ENCODE results near the gene TAOK1.

TAOK1 gene

DNA sequence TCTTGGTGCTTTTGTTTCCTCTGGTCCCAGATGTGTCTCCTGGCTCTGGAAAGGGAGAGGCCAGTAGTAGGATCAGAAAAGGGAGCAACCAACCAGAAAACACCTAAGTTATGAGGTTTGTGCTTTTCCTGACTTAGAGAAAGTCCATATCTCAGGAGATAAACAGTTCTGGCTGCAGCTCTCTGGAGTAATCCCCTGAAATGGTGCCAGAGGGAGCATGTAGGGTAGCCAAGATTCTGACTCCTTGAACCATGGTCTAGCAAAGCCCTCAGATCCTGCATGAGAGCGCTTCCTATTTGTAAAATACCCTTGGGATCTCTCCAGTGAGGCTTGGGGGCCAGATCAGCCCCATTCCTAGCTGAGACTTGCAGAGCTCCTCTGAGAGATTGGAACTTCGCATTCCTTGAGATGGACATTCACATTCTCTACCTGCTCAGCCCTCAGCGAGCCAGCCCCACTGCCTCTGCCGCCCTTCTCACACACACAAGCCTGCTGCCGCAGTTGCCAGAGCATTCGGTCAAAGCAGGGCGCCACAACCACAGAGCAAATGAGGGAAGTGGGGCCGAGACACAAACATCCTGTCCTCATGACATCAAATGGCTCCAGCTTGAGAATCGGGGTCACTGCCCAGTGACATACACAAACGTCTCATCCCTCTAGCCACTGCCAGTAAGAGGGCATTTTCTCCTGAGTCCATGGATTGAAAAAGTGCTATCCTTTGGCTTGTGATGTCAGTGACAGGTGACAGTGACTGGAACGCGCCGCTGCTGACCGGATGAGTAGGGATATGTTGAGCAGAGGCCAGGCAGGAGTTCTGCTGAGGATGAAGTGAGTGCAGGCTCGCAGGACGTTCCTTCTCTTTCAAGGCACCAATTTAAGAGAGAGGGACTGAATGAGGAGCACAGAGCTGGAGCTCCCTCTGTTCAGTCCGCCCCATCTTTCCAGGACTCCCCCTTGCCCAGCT, 171.7 kb downstream of the TAOK1 start:
- H3K36me3 ChIP-seq (ENCODE audit: control insufficient read depth in 2 of 2, insufficient read depth in 1 of 2, low read length in 2 of 2), result peaks cover 9 to 14% of the 10 kb centered on the region in 2 experiments
- H3K4me1 ChIP-seq (ENCODE audit: control insufficient read depth, insufficient read depth, low read length), result peaks cover 8% of the 10 kb centered on the region; the same call in 1 of the 2 replicates
- no peak overlapping the region for H3K4me3 ChIP-seq (ENCODE audit: low read depth, low read length)
- H3K27ac ChIP-seq (ENCODE audit: extremely low read depth, low read depth, low read length), result no peak overlapping the region
- CTCF ChIA-PET, result interaction anchor here (1.1 to 1.4 kb wide), 2 partner anchors 31 to 192 kb away, joined by 3 to 5 read pairs; partner anchors contain the start of gene ANKRD13B
- no peaks in the 10 kb centered on the region for H3K9me3 ChIP-seq (ENCODE audit: control insufficient read depth, insufficient read depth, low read depth, low read length)
- TF ChIP-seq, protein P1, sequence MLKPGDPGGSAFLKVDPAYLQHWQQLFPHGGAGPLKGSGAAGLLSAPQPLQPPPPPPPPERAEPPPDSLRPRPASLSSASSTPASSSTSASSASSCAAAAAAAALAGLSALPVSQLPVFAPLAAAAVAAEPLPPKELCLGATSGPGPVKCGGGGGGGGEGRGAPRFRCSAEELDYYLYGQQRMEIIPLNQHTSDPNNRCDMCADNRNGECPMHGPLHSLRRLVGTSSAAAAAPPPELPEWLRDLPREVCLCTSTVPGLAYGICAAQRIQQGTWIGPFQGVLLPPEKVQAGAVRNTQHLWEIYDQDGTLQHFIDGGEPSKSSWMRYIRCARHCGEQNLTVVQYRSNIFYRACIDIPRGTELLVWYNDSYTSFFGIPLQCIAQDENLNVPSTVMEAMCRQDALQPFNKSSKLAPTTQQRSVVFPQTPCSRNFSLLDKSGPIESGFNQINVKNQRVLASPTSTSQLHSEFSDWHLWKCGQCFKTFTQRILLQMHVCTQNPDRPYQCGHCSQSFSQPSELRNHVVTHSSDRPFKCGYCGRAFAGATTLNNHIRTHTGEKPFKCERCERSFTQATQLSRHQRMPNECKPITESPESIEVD (tag by site-specific recombination; IDR thresholded peaks at IDR 0.05), result no peak
- TF ChIP-seq, protein P2, sequence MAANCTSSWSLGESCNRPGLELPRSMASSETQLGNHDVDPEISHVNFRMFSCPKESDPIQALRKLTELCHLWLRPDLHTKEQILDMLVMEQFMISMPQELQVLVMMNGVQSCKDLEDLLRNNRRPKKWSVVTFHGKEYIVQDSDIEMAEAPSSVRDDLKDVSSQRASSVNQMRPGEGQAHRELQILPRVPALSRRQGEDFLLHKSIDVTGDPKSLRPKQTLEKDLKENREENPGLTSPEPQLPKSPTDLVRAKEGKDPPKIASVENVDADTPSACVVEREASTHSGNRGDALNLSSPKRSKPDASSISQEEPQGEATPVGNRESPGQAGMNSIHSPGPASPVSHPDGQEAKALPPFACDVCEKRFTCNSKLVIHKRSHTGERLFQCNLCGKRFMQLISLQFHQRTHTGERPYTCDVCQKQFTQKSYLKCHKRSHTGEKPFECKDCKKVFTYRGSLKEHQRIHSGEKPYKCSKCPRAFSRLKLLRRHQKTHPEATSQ (tag by site-specific recombination; IDR thresholded peaks at IDR 0.05), result no peak
- TF ChIP-seq KLF1 (tag by site-specific recombination; IDR thresholded peaks at IDR 0.05) (no peak), ZNF169 (tag by site-specific recombination; IDR thresholded peaks at IDR 0.05) (no peak), HOXC10 (CRISPR knock-in tag; IDR thresholded peaks at IDR 0.05) (no peak)
- TF ChIP-seq, protein P3, sequence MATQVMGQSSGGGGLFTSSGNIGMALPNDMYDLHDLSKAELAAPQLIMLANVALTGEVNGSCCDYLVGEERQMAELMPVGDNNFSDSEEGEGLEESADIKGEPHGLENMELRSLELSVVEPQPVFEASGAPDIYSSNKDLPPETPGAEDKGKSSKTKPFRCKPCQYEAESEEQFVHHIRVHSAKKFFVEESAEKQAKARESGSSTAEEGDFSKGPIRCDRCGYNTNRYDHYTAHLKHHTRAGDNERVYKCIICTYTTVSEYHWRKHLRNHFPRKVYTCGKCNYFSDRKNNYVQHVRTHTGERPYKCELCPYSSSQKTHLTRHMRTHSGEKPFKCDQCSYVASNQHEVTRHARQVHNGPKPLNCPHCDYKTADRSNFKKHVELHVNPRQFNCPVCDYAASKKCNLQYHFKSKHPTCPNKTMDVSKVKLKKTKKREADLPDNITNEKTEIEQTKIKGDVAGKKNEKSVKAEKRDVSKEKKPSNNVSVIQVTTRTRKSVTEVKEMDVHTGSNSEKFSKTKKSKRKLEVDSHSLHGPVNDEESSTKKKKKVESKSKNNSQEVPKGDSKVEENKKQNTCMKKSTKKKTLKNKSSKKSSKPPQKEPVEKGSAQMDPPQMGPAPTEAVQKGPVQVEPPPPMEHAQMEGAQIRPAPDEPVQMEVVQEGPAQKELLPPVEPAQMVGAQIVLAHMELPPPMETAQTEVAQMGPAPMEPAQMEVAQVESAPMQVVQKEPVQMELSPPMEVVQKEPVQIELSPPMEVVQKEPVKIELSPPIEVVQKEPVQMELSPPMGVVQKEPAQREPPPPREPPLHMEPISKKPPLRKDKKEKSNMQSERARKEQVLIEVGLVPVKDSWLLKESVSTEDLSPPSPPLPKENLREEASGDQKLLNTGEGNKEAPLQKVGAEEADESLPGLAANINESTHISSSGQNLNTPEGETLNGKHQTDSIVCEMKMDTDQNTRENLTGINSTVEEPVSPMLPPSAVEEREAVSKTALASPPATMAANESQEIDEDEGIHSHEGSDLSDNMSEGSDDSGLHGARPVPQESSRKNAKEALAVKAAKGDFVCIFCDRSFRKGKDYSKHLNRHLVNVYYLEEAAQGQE (tag by site-specific recombination; IDR thresholded peaks at IDR 0.05), result no peak
- TF ChIP-seq, protein P4, sequence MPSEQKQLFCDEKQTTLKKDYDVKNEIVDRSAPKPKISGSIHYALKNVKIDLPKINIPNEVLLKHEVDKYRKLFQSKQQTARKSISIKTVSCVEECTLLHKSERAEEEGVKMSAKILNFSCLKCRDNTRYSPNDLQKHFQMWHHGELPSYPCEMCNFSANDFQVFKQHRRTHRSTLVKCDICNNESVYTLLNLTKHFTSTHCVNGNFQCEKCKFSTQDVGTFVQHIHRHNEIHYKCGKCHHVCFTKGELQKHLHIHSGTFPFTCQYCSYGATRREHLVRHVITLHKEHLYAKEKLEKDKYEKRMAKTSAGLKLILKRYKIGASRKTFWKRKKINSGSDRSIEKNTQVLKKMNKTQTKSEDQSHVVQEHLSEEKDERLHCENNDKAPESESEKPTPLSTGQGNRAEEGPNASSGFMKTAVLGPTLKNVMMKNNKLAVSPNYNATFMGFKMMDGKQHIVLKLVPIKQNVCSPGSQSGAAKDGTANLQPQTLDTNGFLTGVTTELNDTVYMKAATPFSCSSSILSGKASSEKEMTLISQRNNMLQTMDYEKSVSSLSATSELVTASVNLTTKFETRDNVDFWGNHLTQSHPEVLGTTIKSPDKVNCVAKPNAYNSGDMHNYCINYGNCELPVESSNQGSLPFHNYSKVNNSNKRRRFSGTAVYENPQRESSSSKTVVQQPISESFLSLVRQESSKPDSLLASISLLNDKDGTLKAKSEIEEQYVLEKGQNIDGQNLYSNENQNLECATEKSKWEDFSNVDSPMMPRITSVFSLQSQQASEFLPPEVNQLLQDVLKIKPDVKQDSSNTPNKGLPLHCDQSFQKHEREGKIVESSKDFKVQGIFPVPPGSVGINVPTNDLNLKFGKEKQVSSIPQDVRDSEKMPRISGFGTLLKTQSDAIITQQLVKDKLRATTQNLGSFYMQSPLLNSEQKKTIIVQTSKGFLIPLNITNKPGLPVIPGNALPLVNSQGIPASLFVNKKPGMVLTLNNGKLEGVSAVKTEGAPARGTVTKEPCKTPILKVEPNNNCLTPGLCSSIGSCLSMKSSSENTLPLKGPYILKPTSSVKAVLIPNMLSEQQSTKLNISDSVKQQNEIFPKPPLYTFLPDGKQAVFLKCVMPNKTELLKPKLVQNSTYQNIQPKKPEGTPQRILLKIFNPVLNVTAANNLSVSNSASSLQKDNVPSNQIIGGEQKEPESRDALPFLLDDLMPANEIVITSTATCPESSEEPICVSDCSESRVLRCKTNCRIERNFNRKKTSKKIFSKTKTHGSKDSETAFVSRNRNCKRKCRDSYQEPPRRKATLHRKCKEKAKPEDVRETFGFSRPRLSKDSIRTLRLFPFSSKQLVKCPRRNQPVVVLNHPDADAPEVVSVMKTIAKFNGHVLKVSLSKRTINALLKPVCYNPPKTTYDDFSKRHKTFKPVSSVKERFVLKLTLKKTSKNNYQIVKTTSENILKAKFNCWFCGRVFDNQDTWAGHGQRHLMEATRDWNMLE (tag by site-specific recombination; conservative IDR thresholded peaks at IDR 0.05; ENCODE audit: low read depth), result no peak
- POLR2A ChIA-PET, result no interaction called here

DNA sequence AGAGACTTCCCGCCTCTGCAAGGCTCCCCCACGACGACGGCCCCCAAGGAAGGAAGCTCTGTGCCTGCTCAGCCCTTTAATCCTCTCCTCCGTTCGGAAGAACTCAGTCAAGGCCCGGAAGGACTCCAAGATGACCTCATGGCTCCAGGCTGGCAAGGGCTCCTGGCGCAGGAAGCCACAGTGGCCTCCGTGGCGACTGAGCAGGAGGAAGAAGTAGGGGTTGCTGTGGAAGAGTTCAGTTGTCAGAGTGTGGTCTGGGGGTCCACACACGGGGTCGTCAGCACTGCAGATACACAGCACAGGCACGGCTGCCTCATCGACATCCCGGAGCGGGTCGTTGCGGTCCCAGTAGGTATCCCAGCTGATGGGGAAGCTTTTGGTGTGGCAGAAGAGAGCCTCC, 172.5 kb downstream of the TAOK1 start:
- peaks cover 9 to 14% of the 10 kb centered on the region in 2 experiments for H3K36me3 ChIP-seq (ENCODE audit: control insufficient read depth in 2 of 2, insufficient read depth in 1 of 2, low read length in 2 of 2)
- H3K27ac ChIP-seq (ENCODE audit: extremely low read depth, low read depth, low read length), result no peak overlapping the region
- H3K4me3 ChIP-seq (ENCODE audit: low read depth, low read length), result no peak overlapping the region
- ChIA-PET CTCF (no interaction called here), POLR2A (no interaction called here)
- H3K9me3 ChIP-seq (ENCODE audit: control insufficient read depth, insufficient read depth, low read depth, low read length), result no peaks in the 10 kb centered on the region
- H3K4me1 ChIP-seq (ENCODE audit: control insufficient read depth, insufficient read depth, low read length), result peaks cover 8% of the 10 kb centered on the region; the same call in 1 of the 2 replicates
- TF ChIP-seq ZNF747 (tag by site-specific recombination; IDR thresholded peaks at IDR 0.05) (no peak), ZNF24 (tag by site-specific recombination; IDR thresholded peaks at IDR 0.05) (no peak), ZNF146 (tag by site-specific recombination; IDR thresholded peaks at IDR 0.05) (no peak), ZNF548 (tag by site-specific recombination; IDR thresholded peaks at IDR 0.05) (no peak), IKZF3 (tag by site-specific recombination; IDR thresholded peaks at IDR 0.05) (no peak), ZNF426 (tag by site-specific recombination; IDR thresholded peaks at IDR 0.05) (no peak), ZNF473 (tag by site-specific recombination; IDR thresholded peaks at IDR 0.05) (no peak), ZNF660 (tag by site-specific recombination; IDR thresholded peaks at IDR 0.05) (no peak), ZNF610 (tag by site-specific recombination; IDR thresholded peaks at IDR 0.05; ENCODE audit: borderline replicate concordance) (no peak), ZNF707 (tag by site-specific recombination; IDR thresholded peaks at IDR 0.05) (no peak), ZBTB21 (tag by site-specific recombination; IDR thresholded peaks at IDR 0.05) (no peak), ZNF791 (tag by site-specific recombination; IDR thresholded peaks at IDR 0.05) (no peak)
- TF ChIP-seq, protein P5, sequence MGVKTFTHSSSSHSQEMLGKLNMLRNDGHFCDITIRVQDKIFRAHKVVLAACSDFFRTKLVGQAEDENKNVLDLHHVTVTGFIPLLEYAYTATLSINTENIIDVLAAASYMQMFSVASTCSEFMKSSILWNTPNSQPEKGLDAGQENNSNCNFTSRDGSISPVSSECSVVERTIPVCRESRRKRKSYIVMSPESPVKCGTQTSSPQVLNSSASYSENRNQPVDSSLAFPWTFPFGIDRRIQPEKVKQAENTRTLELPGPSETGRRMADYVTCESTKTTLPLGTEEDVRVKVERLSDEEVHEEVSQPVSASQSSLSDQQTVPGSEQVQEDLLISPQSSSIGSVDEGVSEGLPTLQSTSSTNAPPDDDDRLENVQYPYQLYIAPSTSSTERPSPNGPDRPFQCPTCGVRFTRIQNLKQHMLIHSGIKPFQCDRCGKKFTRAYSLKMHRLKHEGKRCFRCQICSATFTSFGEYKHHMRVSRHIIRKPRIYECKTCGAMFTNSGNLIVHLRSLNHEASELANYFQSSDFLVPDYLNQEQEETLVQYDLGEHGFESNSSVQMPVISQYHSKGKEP (tag by site-specific recombination; IDR thresholded peaks at IDR 0.05), result no peak

Measured in HEK293 (cell line).